ENCODE measurements around the gene FHOD3. TPM values are rescaled to one million over a fixed set of nuclear protein-coding genes. Genes with fewer than 3 reads are reported as not detected.

The FHOD3 gene
- total and polyA plus RNA-seq, 2 of the 8 experiments (the other 6 are each of a cell fraction or from before 2014, with no cell fraction given): 9.7 to 10.5 TPM

DNA sequence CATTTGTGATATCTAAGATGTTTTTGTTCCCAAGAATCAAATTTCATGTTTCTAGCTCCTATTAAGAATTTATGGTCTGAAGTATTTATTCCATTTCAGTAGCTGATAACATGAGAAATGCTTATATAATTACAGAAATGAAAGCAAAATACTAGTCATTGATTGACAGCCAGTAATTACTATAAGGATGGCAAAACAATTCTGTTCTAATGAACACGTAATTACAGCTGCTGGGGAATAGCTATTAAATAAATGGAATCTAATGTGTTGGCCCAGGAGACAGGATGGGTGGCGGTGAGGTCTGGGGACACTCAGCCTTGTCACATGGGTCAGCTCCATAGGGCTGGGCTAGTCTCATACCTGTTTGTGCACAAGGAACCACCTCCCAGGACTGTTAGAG lies 263.5 kb downstream of the FHOD3 start:
- H3K56ac ChIP-seq (replicated peaks; ENCODE audit: insufficient read length, low read depth, low read length): no peak overlapping the region
- CTCF ChIA-PET (ENCODE audit: partially characterized antibody): interaction anchor here (1.0 to 2.7 kb wide), 4 partner anchors 11 to 149 kb away, joined by 4 to 21 read pairs (median 6); no protein-coding TSS in a partner anchor

More for the DNA sequence above, 263.5 kb downstream of the FHOD3 start:
- no peak overlapping the region for H2BK12ac ChIP-seq (ENCODE audit: low read depth, low read length)
- no peak overlapping the region for H2AFZ ChIP-seq (ENCODE audit: low read length)
- no peak for FAIRE-seq
- H3K9me3 ChIP-seq (ENCODE audit: insufficient read depth in 2 of 2, low read depth in 1 of 2, low read length in 1 of 2): no peaks in the 10 kb centered on the region
- no peak overlapping the region for H2BK15ac ChIP-seq (ENCODE audit: low read length)
- no peak overlapping the region for H4K8ac ChIP-seq (ENCODE audit: extremely low read depth, insufficient read depth, low read length)
- no peak for DNase-seq (ENCODE audit: low read depth in 1 of 2, low spot score in 2 of 2)
- peaks cover 0 to 15% (median 7%) of the 10 kb centered on the region in 4 experiments; a peak in 4 of 7 replicates for H3K4me1 ChIP-seq (replicated peaks in 1 of 4; ENCODE audit: control insufficient read depth in 3 of 4, insufficient read depth in 4 of 4, low read length in 3 of 4)
- H3K36me3 ChIP-seq (ENCODE audit: control insufficient read depth in 2 of 4, insufficient read depth in 4 of 4, low read length in 3 of 4): no peaks in the 10 kb centered on the region; a peak in 1 of 8 replicates
- no peak overlapping the region for H4K91ac ChIP-seq (replicated peaks; ENCODE audit: insufficient read length, low read length)
- no peak overlapping the region for H3K27ac ChIP-seq (ENCODE audit: low read depth, low read length)
- no peak overlapping the region for H2BK120ac ChIP-seq (replicated peaks; ENCODE audit: low read depth, low read length)
- no peaks in the 10 kb centered on the region for H3K79me2 ChIP-seq (ENCODE audit: control insufficient read depth in 1 of 2, insufficient read depth in 2 of 2, low read length in 2 of 2)
- POLR2A ChIA-PET (ENCODE audit: partially characterized antibody): no interaction called here
- H2BK5ac ChIP-seq (ENCODE audit: low read depth, low read length): no peak overlapping the region
- no peak overlapping the region for H3K4me2 ChIP-seq (ENCODE audit: insufficient read depth in 1 of 2, low read depth in 2 of 2, low read length in 2 of 2)
- H3K79me1 ChIP-seq (ENCODE audit: low read depth, low read length): no peaks in the 10 kb centered on the region; the same call in 1 of the 2 replicates
- TF ChIP-seq FOSL1 (IDR thresholded peaks at IDR 0.05; ENCODE audit: insufficient read depth, low read depth, low read length) (no peak), CREB1 (IDR thresholded peaks at IDR 0.05) (no peak), SP4 (IDR thresholded peaks at IDR 0.05; ENCODE audit: low read length) (no peak), HDAC2 (IDR thresholded peaks at IDR 0.05; ENCODE audit: borderline replicate concordance in 1 of 2, low read depth in 2 of 2, low read length in 2 of 2) (no peak), ATF2 (IDR thresholded peaks at IDR 0.05; ENCODE audit: low read length) (no peak), CBX5 (IDR thresholded peaks at IDR 0.05; ENCODE audit: low read depth, low read length) (no peak), SAP30 (IDR thresholded peaks at IDR 0.05; ENCODE audit: insufficient read depth, insufficient replicate concordance, low read length) (no peak), EZH2 (IDR thresholded peaks at IDR 0.05; ENCODE audit: low read depth, low read length, severe bottlenecking) (no peak), SIN3A (conservative IDR thresholded peaks at IDR 0.05 in 1 of 2, IDR thresholded peaks at IDR 0.05 in 1 of 2; ENCODE audit: low read depth in 1 of 2, low read length in 2 of 2) (no peak), EP300 (IDR thresholded peaks at IDR 0.05; ENCODE audit: borderline replicate concordance in 1 of 2, low read depth in 2 of 2, low read length in 2 of 2) (no peak)
- no peak overlapping the region for H2AK5ac ChIP-seq (ENCODE audit: low read depth, low read length)
- no peaks in the 10 kb centered on the region for H3K23me2 ChIP-seq (ENCODE audit: low read depth, low read length)
- no peaks in the 10 kb centered on the region for H4K20me1 ChIP-seq (replicated peaks in 1 of 2; ENCODE audit: control insufficient read depth in 1 of 2, insufficient read depth in 2 of 2, low read length in 2 of 2)
- no peak overlapping the region for H3K4me3 ChIP-seq (ENCODE audit: extremely low read depth in 1 of 4, insufficient read depth in 2 of 4, low read depth in 3 of 4, low read length in 4 of 4)
- H3K27me3 ChIP-seq (replicated peaks in 1 of 4; ENCODE audit: control insufficient read depth in 3 of 4, extremely low read depth in 1 of 4, insufficient read depth in 3 of 4, low read length in 3 of 4): no peaks in the 10 kb centered on the region
- H4K5ac ChIP-seq (ENCODE audit: insufficient read length, low read depth, low read length): no peak overlapping the region
- H2BK20ac ChIP-seq (ENCODE audit: low read length): no peak overlapping the region
- H3K23ac ChIP-seq (ENCODE audit: insufficient read length): no peak overlapping the region
- 96% methylated on average over 2 of the region's 2 CpGs; no CpG with 5 or more reads in 1 of the 2 experiments for WGBS, 2 experiments (ENCODE audit: extremely low coverage in 1 of 2, insufficient coverage in 1 of 2, insufficient read length in 1 of 2, insufficient replicate concordance in 2 of 2, low coverage in 1 of 2, low lambda C conversion rate in 2 of 2, missing lambda C conversion rate in 1 of 2)
- H3K4ac ChIP-seq (replicated peaks; ENCODE audit: insufficient read length, low read depth, low read length): no peak overlapping the region
- no peak overlapping the region for H3K9ac ChIP-seq (replicated peaks in 1 of 4; ENCODE audit: extremely low read depth in 1 of 4, low read depth in 3 of 4, low read length in 3 of 4)
- no peak overlapping the region for H3K14ac ChIP-seq (ENCODE audit: insufficient read length)
- no peak overlapping the region for H3K18ac ChIP-seq (ENCODE audit: extremely low read depth, low read length)
